Nephron (organoid): ENCODE results near the gene IMPACT.

ENCODE experiments used
- H3K27ac Mint-ChIP-seq, 3 experiments: 2 replicates each; pipeline ENCODE4 v1.8.0; 2020; ENCODE audit warnings: mixed read lengths in 3 of 3, mild to moderate bottlenecking in 2 of 3, moderate library complexity in 1 of 3
- H3K27me3 Mint-ChIP-seq: 2 replicates; pipeline ENCODE4 v1.8.0; 2021; ENCODE audit warnings: low read depth, mild to moderate bottlenecking, moderate library complexity, mixed read lengths
- H3K36me3 Mint-ChIP-seq: 2 replicates; pipeline ENCODE4 v1.8.0; 2020; ENCODE audit warnings: low read depth, mixed read lengths
- H3K4me1 Mint-ChIP-seq: 2 replicates; pipeline ENCODE4 v1.8.0; 2020; ENCODE audit warnings: mixed read lengths
- H3K4me3 Mint-ChIP-seq, 3 experiments: 2 replicates each; pipeline ENCODE4 v1.8.0; 2020; ENCODE audit warnings: mild to moderate bottlenecking in 3 of 3, mixed read lengths in 3 of 3, moderate library complexity in 2 of 3
- H3K9me3 Mint-ChIP-seq: 2 replicates; pipeline ENCODE4 v1.8.0; 2020; ENCODE audit warnings: mixed read lengths
- CTCF ChIP-seq, 3 experiments: fragments of 200-600 bp; sonication (generic); IDR thresholded peaks; one replicate each; pipeline ENCODE4 v1.5.0; 2021; ENCODE audit warnings: antibody characterized with exemption in 3 of 3; ENCODE audit not compliant: unreplicated experiment in 3 of 3

The IMPACT gene

GRCh38 chr18:24461996-24462395, 35.5 kb downstream of the IMPACT start:
- Mint-ChIP-seq H3K36me3 (peaks cover 19% of the 10 kb centered on the region), H3K9me3 (no peaks in the 10 kb centered on the region), H3K27ac (no peak overlapping the region), H3K4me3 (no peak overlapping the region), H3K4me1 (no peaks in the 10 kb centered on the region), H3K27me3 (no peaks in the 10 kb centered on the region)
- TF ChIP-seq CTCF (IDR thresholded peaks at IDR 0.05; ENCODE audit: unreplicated experiment in 3 of 3) = no peak

GRCh38 chr18:24462838-24463775, 36.6 kb downstream of the IMPACT start:
- H3K4me3 Mint-ChIP-seq = no peak overlapping the region
- H3K36me3 Mint-ChIP-seq = peaks cover 13% of the 10 kb centered on the region
- H3K27me3 Mint-ChIP-seq = no peaks in the 10 kb centered on the region
- TF ChIP-seq CTCF (IDR thresholded peaks at IDR 0.05; ENCODE audit: unreplicated experiment in 3 of 3) = no peak
- H3K27ac Mint-ChIP-seq = no peak overlapping the region
- no peaks in the 10 kb centered on the region for H3K4me1 Mint-ChIP-seq
- no peaks in the 10 kb centered on the region for H3K9me3 Mint-ChIP-seq

- H3K27ac Mint-ChIP-seq = no peak overlapping the region
- H3K4me3 Mint-ChIP-seq = no peak overlapping the region
- no peaks in the 10 kb centered on the region for H3K27me3 Mint-ChIP-seq
- no peaks in the 10 kb centered on the region for H3K9me3 Mint-ChIP-seq
- no peaks in the 10 kb centered on the region for H3K4me1 Mint-ChIP-seq
- TF ChIP-seq CTCF (IDR thresholded peaks at IDR 0.05; ENCODE audit: unreplicated experiment in 3 of 3) = no peak
- H3K36me3 Mint-ChIP-seq = no peaks in the 10 kb centered on the region
Measured at GRCh38 chr18:24465486-24465885, 39.0 kb downstream of the IMPACT start.

- Mint-ChIP-seq H3K27me3 (no peaks in the 10 kb centered on the region), H3K27ac (no peak overlapping the region), H3K9me3 (no peaks in the 10 kb centered on the region), H3K4me1 (no peaks in the 10 kb centered on the region), H3K4me3 (no peak overlapping the region), H3K36me3 (no peaks in the 10 kb centered on the region)
- TF ChIP-seq CTCF (IDR thresholded peaks at IDR 0.05; ENCODE audit: unreplicated experiment in 3 of 3) = no peak
Measured at GRCh38 chr18:24466771-24467170, 40.3 kb downstream of the IMPACT start.

- Mint-ChIP-seq H3K36me3 (no peaks in the 10 kb centered on the region), H3K4me1 (no peaks in the 10 kb centered on the region), H3K27me3 (no peaks in the 10 kb centered on the region), H3K9me3 (no peaks in the 10 kb centered on the region), H3K27ac (no peak overlapping the region), H3K4me3 (no peak overlapping the region)
- TF ChIP-seq CTCF (IDR thresholded peaks at IDR 0.05; ENCODE audit: unreplicated experiment in 3 of 3) = no peak
Measured at GRCh38 chr18:24470022-24470618, 43.6 kb downstream of the IMPACT start.
